Adrenal gland (tissue), 5 donors: Measurements from ENCODE around the gene FOXN3.

Source experiments
- POLR2A ChIP-seq, 2 donors: fragments of 450-650 bp; IDR thresholded peaks; one replicate each; pipeline ENCODE4 v1.6.1; 2017; ENCODE audit warnings: antibody characterized with exemption in 2 of 2, mild to moderate bottlenecking in 2 of 2, moderate library complexity in 1 of 2
- TF ChIP-seq, protein P1 (sequence below), 6 experiments: fragments of 450-650 bp in 4 of 6; fragments of 200-600 bp in 2 of 6; sonication (generic) in 1 of 6; IDR thresholded peaks; 1 replicate in 5 of 6; 2 replicates in 1 of 6; pipeline versions ENCODE4 v1.5.1 to v1.8.0; 2016 to 2021; ENCODE audit warnings: antibody characterized with exemption in 6 of 6, mild to moderate bottlenecking in 2 of 6, moderate library complexity in 1 of 6
- donor health status: DM: no; HTN: no; CAD: no.

DNA sequence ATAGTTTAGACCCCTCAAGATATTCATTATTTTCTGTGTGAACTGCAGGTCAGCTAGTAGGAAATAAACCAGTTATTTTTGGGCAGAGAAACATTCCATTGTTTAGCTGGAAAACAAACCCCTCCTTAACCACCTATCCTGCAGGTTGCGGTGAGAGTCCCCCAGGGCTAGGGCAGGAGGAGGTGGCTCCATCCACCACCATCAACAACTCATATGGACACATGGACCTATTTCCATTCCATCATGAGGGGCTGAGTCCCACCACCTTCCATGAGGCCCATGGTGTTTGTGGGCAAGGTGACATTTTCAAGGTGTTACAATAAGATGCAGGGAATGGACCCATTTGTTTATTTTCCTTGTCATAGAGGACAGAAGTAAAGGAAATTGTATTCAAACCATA is 160.1 kb downstream of the FOXN3 start:
- TF ChIP-seq, protein P1, sequence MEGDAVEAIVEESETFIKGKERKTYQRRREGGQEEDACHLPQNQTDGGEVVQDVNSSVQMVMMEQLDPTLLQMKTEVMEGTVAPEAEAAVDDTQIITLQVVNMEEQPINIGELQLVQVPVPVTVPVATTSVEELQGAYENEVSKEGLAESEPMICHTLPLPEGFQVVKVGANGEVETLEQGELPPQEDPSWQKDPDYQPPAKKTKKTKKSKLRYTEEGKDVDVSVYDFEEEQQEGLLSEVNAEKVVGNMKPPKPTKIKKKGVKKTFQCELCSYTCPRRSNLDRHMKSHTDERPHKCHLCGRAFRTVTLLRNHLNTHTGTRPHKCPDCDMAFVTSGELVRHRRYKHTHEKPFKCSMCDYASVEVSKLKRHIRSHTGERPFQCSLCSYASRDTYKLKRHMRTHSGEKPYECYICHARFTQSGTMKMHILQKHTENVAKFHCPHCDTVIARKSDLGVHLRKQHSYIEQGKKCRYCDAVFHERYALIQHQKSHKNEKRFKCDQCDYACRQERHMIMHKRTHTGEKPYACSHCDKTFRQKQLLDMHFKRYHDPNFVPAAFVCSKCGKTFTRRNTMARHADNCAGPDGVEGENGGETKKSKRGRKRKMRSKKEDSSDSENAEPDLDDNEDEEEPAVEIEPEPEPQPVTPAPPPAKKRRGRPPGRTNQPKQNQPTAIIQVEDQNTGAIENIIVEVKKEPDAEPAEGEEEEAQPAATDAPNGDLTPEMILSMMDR (IDR thresholded peaks at IDR 0.05): no peak
- no peak for TF ChIP-seq POLR2A (IDR thresholded peaks at IDR 0.05)
